Activated CD8-positive, alpha-beta memory T cell treated with anti-CD3 and anti-CD28 coated beads, Interleukin-2, amount 50 U/mL, for 4 hours (primary cell): Measurements from ENCODE around the gene A2ML1.
A peak's percentile ranks its signal among the peaks of the same experiment; 100 is the strongest.
"Not testable (repeated sequence)": the region's sequence is repeated elsewhere in the genome, so short reads cannot be mapped to it uniquely, and the experiment has no call there.

Source experiments
- DNase-seq: peaks from one replicate; pipeline ENCODE4 v3.0.0-alpha.2; 2020

A2ML1 gene

DNA sequence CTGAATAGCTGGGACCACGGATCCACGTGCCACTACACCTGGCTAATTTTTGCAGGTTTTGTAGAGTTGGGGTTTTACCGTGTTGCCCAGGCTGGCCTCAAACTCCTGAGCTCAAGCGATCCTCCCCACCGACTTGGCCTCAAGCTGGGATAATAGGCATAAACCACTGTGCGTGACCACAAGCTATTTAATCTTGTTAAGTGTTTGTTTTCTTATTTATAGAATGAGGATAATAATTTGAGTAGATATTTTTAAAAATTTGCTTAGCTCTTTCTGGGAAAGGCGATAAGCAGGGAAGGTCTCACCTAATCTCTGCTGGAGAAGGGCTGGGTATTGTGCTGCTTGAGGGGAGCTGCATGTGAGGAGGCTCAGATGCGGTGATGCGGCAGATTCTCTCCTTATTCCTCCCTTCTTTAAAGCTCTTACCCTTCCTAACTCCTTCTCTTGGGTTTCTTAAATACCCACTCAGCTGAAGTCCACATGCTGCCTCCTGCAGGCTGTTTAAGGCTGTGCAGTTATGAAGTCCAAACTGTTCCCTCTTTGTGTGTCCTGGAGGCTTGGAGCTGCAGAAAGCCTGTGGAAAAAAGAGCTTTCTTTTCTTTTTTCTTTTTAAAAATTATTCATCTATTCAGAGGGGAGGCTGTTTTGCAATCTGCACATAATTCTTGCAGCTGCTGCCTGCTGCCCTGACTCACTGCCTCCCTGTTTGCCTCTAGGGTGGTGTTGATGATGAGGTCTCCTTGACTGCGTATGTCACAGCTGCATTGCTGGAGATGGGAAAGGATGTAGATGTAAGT lies 37.9 kb downstream of the A2ML1 start:
- DNase-seq = peak; percentile 22

DNA sequence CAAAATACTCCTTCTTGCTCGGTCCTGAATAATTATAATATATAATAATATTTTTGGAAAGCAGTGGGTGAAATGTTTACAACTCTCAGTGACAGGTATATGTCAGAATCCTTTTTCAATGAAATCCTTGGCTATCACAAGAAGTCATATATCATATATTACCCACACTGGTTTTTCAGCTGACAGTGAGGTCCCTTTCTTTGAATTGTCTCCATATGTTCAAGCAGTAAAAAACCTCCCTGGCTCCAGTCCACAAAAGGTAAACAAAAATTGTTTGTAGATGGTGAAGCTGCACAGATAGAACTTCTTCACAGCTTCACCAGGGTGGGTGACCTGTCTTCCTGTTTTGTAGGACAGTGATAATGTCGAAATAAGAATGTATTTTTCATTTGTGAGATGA lies 44.0 kb downstream of the A2ML1 start:
- no peak for DNase-seq

DNA sequence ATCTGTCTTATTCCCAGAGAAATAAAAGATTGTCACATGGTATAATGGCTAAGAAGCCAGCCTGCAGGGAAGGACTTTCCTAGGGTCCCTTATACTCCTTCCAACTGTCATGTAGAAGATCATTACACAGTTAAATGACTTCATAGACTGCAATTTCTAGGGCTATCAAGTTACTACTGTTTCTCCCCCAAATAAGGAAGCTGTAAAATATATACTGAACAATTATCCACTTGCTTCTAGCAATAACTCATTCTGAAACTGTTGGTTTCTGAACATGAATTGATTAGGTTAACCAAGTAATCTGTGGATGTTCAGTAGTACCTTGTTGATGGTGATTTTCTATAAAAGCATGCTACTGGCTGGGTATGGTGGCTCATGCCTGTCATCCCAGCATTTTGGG lies 44.6 kb downstream of the A2ML1 start:
- DNase-seq = no peak

DNA sequence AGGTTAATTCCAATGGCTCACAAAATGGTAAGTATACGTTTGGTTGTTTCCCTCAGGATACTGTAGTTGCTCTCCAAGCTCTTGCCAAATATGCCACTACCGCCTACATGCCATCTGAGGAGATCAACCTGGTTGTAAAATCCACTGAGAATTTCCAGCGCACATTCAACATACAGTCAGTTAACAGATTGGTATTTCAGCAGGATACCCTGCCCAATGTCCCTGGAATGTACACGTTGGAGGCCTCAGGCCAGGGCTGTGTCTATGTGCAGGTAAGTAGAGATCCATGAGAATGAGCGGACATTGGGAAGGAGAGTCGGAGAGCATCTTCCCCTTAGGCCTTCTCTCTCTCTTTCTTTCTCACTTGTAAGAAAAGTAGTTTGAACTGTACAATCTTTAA lies 45.4 kb downstream of the A2ML1 start:
- no peak for DNase-seq

DNA sequence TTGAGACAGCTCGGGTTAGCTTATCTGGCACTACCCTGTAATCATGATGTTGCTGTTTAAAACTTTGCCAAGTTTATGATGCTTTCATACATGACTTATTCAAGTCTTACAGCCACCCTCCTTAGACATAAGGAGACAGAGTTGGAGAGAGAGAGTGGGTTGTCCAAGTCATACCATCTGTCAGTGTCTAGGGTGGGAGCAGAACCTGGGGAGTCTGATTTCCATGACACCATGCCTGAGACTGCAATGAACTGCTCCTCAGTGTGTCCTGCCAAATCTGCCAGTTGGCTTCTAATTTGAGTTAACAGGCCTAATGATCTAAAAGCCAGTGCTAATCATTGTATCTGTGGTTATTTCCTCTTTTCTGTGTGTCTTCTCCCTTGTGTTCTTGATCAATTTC lies 48.2 kb downstream of the A2ML1 start:
- no peak for DNase-seq

DNA sequence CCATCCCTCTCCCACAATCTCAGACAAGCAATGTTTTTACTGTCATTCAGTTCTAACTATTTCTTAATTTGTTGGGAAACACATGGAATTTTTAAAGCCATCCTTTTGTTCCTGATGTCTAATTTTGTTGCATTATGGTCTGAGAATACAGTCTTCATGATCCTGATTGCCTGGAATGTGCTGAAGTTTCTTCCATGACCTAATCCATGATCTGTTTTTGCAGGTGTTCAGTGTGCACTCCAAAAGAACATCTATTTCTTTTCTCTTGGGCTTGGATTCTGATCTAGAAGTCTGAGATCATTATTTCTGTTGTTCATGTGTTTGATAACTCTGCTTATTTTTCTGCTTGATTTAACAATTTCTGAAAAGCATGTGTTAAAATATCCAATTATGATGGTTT lies 48.6 kb downstream of the A2ML1 start:
- no peak for DNase-seq

DNA sequence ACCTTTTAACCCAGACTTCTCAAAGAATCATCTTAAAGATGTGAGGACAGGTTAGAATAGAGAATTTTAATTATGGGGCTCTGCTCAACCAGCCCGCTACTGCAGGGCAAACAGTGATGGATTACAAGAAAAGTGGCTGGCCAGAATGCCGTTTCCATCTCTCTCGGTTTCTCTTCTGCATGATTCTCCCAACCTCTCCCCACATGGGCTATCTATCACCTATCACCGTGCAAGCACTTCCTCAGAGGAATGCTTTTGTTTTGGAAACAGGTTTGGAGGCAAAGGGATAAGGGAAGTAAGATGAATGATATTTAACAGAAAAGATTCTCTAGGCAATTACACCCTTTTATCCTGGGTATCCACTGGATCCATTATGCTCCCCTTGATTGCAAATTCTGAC lies 54.5 kb downstream of the A2ML1 start:
- DNase-seq = no peak

DNA sequence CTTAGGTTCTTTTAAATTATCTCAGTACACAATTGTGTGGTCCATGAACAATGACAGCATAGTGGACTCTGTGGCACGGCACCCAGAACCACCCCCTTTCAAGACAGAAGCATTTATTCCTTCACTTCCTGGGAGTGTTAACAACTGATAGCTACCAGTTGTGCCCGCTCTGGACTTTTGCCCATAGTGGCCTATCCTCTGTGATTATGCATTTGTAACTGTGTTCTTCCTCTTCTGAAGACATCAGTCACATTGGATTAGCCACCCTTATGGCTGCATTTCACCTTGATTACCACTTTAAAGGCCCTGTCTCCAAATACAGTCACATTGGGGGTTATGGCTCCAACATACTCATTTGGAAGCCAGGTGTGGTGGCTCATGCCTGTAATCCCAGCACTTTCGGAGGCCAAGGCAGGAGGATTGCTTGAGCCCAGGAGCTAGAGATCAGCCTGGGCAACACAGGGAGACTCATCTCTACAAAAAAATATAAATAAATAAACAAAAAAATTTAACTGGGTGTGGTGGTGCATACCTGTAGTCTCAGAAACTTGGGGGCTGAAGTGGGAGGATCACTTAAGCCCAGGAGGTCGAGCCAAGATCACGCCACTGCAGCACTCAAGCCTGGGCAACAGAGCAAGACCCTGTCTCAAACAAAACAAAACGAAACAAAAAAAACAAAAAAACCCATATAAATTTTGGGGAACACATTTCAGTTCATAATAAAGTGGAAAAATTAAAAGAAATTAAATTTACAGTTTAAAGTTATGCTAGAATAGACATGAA lies 64.3 kb downstream of the A2ML1 start:
- no peak for DNase-seq

DNA sequence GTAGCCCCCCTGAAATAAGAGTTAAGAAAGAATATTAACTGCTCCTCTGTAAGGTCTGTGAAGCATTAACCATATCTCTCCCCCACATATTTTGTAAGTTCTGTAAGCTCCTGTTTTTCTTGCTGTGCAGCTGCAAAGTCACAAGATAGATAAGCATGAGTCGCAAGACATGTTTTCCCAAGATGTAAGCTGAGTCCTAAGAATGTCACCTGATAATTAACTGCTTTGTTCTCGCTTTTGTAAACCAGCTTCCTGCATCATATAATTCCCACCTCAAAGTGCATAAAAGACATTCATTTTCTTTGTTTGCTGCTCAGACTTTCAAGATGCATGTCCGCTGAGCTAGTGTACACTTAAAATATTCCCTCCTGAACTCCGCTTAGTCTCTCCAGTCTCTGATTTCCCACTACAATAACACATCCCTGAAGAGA lies 64.9 kb downstream of the A2ML1 start:
- no peak for DNase-seq

DNA sequence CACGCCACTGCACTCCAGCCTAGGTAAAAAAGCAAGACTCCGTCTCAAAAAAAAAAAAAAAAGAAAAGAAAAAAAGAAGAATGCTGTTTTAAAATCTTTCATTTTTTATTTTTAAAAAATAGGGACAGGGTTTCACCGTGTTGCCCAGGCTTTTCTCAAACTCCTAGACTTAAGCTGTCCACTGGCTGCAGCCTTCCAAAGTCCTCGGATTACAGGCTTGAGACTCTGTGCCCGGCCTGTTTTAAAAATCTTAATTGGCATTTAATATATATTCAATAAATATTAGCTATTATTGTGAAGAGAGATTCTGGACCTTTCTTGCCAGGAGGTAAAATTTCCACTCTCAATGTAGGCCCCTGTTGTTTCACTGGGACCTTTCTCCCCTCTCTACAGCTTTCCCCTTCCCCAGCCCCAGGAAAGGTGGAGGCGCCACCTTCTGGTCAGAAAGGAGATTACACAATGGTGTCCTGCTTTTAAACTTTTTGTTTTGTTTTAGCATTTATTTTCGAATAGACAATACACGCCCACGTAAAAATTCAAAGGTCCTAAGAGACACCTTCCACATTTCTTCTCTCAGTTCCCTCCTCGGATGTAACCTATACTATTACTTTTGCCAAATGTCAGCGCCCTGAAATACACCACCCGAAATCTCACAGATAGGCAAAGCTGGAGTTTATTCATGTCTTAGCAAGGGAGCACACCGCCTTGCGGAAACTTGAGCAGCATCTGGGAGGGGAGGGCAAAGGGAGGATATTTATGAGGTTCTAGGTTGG lies 68.1 kb downstream of the A2ML1 start:
- peak; percentile 67 for DNase-seq

DNA sequence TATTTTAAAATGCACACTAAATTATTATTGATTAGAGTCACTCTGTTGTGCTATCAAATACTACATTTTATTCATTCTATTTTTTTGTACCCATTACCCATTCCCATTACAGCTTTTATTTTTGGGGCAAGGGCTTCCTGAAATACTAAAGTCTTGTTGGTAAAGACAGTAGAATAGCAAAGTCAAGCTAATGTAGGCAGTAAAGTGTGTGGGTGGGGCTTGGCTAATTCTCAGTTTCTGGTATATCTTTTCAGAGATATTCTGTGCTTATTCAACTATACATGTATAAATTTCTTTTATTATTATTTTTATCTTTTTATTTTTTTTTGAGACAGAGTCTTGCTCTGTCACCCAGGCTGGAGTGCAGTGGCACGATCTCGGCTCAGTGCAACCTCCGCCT lies 69.6 kb downstream of the A2ML1 start:
- DNase-seq = no peak

DNA sequence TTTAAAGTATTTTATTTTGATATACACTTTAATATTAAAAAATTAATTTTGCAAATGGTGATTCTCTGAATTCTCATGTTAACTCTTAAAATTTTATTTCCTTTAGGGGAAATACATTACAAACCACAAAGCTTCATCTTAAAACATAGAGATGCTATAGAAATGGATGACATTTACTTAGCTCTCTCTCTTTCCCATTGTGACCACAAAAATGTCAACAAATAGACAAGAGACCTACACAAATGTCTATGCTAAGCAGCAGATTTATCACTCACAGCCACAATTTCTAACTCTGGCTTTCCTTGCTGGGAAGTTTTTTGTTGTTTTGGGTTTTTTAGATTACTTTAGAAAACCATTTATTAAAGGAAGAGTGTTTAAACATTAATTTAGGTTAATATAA lies 72.0 kb downstream of the A2ML1 start:
- DNase-seq = no peak

DNA sequence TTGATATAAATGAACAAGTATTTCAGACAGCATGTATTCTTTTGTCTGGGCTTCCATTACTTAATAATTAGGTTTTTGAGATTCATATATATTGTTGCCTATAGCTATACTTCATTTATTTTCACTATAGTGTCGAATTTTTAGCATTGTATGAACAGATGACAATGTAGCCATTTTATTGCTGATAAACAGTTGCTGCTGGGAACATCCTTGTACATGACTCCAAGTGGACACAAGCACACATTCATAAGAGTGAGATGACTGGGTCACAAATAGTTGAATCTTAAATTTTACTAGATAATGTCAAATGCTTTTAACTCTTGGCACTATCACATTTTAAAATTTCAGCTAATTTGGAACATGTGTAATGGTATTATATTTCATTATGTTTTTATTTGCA lies 72.6 kb downstream of the A2ML1 start:
- DNase-seq = no peak

DNA sequence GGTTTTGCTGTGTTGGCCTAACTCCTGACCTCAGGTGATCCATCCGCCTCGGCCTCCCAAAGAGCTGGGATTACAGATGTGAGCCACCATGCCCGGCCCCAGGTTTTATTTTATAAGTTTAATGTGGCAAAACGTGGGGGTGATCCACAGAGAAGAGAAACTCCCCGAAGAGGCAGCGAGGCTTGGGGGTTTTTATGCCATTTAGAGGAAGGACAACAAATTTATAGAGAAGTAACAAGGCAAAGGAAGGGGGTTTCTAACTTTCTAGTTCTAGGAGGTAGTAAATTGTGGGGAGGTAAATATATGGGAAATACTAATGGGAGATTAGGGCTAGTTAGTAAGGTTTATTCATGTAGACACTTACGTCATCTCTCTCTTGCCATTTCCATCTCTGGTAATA lies 74.7 kb downstream of the A2ML1 start:
- no peak for DNase-seq

DNA sequence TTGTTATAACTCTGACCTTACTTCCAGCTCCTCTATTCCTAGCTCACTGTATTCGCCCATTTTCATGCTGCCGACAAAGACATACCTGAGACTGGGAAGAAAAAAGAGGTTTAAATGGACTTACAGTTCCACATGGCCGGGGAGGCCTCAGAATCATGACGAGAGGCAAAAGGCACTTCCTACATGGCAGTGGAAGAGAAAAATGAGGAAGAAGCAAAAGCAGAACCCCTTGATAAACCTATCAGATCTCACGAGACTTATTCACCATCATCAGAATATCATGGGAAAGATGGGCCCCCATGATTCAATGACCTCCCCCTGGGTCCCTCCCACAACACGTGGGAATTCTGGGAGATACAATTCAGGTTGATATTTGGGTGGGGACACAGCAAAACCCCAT lies 77.4 kb downstream of the A2ML1 start:
- no peak for DNase-seq

DNA sequence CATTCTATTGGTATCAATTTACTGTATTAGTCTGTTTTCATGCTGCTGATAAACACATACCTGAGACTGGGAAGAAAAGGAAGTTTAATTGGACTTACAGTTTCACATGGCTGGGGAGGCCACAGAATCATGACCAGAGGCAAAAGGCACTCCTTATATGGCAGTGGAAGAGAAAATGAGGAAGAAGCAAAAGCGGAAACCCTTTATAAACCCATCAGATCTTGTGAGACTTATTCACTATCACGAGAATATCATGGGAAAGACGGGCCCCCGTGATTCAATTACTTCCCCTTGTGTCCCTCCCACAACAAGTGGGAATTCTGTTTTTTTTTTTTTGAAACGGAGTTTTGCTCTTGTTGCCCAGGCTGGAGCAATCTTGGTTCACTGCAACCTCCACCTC lies 80.3 kb downstream of the A2ML1 start:
- DNase-seq = not testable (repeated sequence)

DNA sequence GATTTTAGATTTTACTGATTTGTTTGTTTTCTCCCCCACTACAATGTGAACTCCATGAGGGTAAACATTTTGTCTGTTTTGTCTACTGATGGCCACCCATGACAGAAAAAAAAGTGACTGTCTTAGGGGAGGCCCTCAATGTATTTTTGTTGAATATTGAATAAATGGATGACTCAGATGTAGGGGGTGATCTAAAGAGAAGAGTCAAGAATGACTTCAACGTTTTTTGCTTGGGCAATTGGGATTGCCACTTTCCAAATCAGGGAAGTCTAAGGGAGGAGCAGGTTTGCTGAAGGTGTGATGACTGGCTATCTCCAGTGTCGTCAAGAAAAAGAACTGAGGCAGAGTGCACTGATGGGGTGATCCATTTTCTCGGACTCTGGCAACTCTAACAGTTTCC lies 81.2 kb downstream of the A2ML1 start:
- no peak for DNase-seq

DNA sequence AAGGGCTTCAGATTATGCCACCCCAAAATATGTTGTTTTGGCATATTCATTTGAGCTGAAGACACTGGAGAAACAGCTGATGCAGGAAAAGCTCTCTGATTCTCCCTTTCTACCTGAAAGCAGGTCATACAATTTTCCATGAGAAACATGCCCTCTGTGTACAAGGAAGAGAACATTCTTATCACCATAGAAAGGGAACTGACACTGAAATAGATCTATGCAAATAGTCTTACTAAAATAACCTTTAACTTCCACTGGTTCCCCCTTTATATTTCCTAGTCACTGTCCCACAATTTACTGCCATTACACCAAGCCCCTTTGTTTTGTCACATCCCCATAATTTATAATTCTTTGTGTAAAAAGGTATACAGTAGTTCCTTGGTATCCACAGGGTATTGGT lies 82.2 kb downstream of the A2ML1 start:
- no peak for DNase-seq

DNA sequence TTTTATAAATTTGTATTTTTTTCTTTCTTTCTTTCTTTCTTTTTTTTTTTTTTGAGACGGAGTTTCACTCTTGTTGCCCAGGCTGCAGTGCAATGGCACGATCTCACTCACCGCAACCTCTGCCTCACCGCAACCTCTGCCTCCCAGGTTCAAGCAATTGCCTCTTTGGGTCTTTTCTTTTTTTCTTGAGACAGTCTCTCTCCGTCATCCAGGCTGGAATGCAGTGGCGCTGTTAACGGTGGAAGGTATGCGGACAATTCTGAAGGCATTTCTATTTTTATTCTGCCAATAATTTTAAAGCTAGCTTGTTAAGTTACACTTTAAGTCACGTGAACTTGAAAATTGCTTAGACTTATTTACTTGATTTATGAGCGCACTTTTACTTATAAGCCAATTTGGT lies 83.1 kb downstream of the A2ML1 start:
- DNase-seq = no peak

DNA sequence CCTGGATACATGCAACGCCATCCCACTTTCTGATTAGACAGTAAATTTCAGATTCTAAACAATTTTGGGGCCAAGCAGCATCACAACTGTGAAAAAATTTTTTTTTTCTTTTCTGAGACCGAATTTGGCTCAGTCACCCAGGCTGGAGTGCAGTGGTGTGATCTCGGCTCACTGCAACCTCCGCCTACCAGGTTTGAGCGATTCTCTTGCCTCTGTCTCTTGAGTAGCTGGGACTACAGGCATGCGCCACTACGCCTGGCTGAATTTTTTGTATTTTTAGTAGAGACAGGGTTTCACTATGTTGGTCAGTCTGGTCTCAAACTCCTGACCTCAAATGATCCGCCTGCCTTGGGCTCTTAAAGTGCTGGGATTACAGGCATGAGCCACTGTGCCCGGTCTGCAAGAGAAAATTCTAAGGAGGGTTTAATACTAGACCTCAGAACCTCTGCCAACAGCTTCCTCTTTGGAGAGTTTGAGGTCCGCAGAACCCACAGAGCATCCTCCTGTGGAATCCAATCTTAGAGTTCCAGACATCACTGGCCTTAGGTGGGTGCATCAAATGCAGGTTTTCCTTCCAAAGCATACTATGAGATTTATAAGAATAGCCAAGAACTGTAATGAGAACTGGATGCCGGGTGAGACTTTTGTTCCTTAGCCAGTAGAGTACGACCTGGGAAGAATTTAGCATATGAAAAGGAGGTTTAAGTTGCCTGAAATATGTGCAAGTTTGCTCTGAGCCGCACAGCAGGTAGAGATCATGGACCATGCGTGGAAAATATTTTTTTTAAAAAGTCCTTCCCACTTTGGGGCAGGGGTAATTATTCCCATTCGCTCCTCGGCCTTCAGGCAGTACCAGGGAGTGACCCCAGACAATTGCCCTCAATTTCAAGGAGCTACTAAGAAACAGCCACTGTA lies 84.1 kb downstream of the A2ML1 start:
- DNase-seq = no peak

DNA sequence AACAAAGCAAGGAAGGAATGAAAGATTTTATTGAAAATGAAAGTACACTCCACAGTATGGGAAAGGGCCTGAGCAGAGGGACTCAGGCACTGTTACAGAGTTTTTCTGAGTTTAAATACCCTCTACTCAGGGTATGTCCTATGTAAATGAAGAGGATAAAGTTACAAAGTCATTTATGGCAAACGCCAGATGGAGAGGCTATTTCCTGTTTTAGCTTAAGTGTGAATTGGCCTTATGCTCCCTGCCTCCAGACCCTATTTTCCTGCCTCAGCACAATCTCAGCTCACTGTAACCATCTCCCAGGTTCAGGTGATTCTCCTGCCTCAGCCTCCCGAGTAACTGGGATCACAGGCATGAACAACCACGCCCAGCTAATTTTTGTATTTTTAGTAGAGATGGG lies 85.1 kb downstream of the A2ML1 start:
- no peak for DNase-seq

DNA sequence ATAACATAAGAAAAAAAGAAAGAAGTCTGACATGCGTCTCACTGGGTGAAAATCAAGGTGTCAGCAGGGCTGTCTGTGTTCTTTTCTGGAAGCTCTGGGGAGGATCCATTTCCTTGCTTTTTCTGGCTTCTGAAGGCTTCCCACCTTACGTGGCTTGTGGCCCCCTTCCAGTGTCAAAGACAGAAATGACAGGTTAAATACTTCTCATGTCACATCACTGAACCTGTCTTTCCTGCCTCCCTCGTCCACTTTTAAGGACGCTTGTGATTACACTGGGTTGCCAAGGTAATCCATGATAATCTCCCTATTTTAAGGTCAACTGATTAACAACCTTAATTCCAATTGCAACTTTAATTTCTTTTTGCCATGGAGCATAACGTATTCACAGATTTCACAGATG lies 87.3 kb downstream of the A2ML1 start:
- DNase-seq = no peak
